ENCODE data around the gene ZBTB46. TPM values are rescaled to one million over a fixed set of nuclear protein-coding genes. Genes with fewer than 3 reads are reported as not detected.
"Not testable (repeated sequence)": the region's sequence is repeated elsewhere in the genome, so short reads cannot be mapped to it uniquely, and the experiment has no call there.

Gene ZBTB46
- total and polyA plus RNA-seq, 5 experiments from 2014 or later: 0.06 to 0.08 (median 0.06) TPM; not detected in 2

- Mint-ChIP-seq H3K36me3 (peaks cover 0 to 2% (median under 1%) of the 10 kb centered on the region in 3 donors), H3K4me3 (no peak overlapping the region), H3K9me3 (no peaks in the 10 kb centered on the region), H3K27ac (no peak overlapping the region), H3K27me3 (peaks cover under 1 to 13% (median 8%) of the 10 kb centered on the region in 5 donors), H3K4me1 (peaks cover 14 to 40% (median 37%) of the 10 kb centered on the region in 4 donors)
- DNase-seq: no peak
- POLR2A ChIA-PET: interaction anchor here (1.3 kb wide), 1 partner anchor 9 kb away, joined by 10 read pairs; the partner anchor contains the start of gene TPD52L2
- no peak for ATAC-seq
Observed at GRCh38 chr20:63855363-63856097, 24.5 kb upstream of the ZBTB46 start.

DNA sequence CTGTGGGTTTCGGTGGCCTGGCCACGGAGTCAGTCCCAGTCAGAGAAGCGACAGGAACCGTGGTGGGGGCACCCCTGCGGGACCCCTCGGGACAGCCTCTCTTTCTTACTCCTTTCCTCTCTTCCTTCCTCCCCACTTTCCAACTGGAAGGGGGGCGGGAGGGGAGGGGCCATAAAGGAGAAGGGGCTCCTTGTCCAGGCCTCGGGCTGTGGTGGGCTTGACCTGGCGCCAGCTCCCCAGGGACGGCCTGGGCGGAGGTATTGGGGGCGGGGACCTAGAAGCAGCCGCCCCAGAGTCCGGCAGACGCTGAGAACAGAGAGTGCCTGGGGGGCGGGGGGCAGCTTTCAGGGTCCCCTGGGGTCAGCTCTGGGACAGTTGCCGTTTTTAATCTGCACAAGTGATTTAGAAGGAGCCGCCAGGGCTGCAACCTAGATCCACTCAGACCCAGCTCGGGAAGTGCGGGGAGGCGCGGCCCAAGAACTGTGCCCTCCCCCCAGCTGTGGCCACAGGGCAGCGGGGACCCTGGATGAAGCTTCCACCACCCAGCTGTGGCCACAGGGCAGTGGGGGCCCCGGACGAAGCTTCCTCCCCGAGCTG is 23.8 kb upstream of the ZBTB46 start:
- no peak for ATAC-seq
- POLR2A ChIA-PET: interaction anchor here (1.3 kb wide), 1 partner anchor 10 kb away, joined by 10 read pairs; the partner anchor contains the start of gene TPD52L2
- Mint-ChIP-seq H3K27ac (no peak overlapping the region), H3K27me3 (peaks cover 1 to 14% (median 8%) of the 10 kb centered on the region in 5 donors), H3K9me3 (no peaks in the 10 kb centered on the region), H3K36me3 (no peaks in the 10 kb centered on the region), H3K4me1 (peaks cover 14 to 41% (median 38%) of the 10 kb centered on the region in 4 donors), H3K4me3 (peak overlapping the region in 2 of 10 donors; percentile 31 to 45)
- no peak for DNase-seq

DNA sequence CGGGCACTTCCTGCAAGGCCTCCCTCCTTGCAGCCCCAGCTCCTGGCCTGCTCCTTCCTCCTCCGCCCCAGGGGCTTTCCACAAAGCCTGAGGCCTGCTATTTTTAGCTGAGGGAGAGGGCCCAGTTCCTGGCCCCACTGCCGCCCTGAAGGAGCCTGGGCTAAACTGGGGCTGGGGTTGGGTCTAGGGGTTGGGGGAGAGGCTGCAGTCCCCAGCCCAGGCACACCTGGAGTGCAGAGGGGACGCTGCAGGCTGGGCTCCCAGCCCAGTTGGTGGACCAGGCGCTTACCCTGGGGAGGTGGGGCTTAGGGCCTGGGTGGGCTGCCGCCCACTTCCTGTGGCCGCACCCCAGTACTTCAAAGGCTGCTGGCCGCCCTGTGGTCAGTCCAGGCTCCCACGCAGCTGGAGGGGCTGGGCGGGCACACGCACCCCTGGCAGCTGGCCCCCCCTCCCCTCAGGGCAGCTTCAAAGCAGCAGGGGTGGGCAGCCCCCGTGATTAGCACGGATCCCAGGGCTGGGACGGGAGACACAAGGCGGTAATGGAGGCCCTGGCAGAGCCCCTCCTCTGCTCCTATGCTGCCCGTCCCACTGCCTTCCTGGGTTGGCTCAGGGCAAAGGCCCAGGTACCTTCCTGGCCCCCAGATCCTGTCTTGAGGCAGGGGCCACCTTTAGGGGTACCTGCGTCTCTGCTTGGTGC is 23.2 kb upstream of the ZBTB46 start:
- Mint-ChIP-seq H3K27ac (no peak overlapping the region), H3K9me3 (no peaks in the 10 kb centered on the region), H3K36me3 (no peaks in the 10 kb centered on the region), H3K4me1 (peaks cover 14 to 35% (median 33%) of the 10 kb centered on the region in 4 donors), H3K27me3 (peaks cover 1 to 16% (median 8%) of the 10 kb centered on the region in 5 donors), H3K4me3 (peak overlapping the region in 2 of 10 donors; percentile 31 to 45)
- DNase-seq: peak in 1 of 10 donors; percentile 53
- peak; percentile 34 to 44 for ATAC-seq
- POLR2A ChIA-PET: interaction anchor here (0.6 kb wide), 1 partner anchor 115 kb away, joined by 3 read pairs; no protein-coding TSS in a partner anchor

- H3K4me1 Mint-ChIP-seq: peaks cover 9 to 30% (median 28%) of the 10 kb centered on the region in 4 donors
- H3K27ac Mint-ChIP-seq, ATAC-seq, H3K9me3 Mint-ChIP-seq, DNase-seq, H3K4me3 Mint-ChIP-seq, H3K36me3 Mint-ChIP-seq: not testable (repeated sequence)
- H3K27me3 Mint-ChIP-seq: peaks cover 1 to 19% (median 9%) of the 10 kb centered on the region in 5 donors
- POLR2A ChIA-PET: interaction anchor here (0.6 kb wide), 1 partner anchor 115 kb away, joined by 3 read pairs; no protein-coding TSS in a partner anchor
Observed at GRCh38 chr20:63853733-63854068, 22.6 kb upstream of the ZBTB46 start.

GRCh38 chr20:63851548-63851943 is 20.5 kb upstream of the ZBTB46 start:
- POLR2A ChIA-PET, H3K27ac Mint-ChIP-seq, H3K4me1 Mint-ChIP-seq, ATAC-seq, H3K4me3 Mint-ChIP-seq, H3K36me3 Mint-ChIP-seq, H3K9me3 Mint-ChIP-seq: not testable (repeated sequence)
- DNase-seq: peak in 1 of 10 donors; percentile 40
- peaks cover 1 to 19% (median 11%) of the 10 kb centered on the region in 5 donors for H3K27me3 Mint-ChIP-seq

DNA sequence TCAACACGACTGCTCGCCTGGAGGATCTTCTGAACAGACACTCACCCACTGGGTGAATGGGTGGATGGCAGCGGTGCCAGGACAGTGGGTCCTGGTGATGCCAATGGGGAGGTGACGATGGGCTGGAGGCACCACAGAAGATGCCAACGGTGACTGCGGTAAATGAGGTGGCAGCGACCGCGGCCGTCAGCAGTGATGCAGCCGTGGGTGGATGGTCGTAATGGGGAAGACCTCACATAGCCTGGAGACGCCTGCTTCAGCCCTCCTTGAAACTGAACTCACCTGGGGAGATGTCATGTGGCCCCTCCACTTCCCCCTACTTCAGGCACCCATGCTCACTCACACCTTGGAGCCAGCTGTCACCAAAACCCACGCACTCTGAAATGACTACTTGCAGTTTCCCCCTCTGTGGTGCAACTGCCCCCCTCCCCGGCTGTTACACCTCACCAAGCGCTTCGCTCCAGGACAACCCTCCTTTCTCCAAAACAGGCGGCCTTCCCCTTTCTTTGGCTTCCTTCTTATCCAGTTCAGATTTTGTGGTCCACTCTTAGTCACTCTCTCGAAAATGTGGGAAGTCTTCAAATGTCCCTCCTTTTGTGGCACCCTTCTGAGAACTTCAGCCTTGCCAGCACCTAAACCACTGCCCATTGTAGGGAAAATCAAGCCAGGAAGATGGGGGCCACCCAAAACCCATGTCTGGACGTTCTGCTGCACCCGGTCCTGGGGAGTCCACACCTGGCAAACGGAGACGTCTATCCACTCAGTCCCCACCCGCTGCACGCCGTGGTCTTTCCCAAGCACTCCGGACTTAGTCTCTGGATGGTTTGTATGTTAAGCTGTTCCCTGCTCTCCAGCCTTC is 19.9 kb upstream of the ZBTB46 start:
- H3K36me3 Mint-ChIP-seq: no peaks in the 10 kb centered on the region
- ATAC-seq (peak in 1 of 2 donors; percentile 22), DNase-seq (peak in 1 of 10 donors; percentile 34)
- H3K9me3 Mint-ChIP-seq: no peaks in the 10 kb centered on the region
- POLR2A ChIA-PET: no interaction called here
- peaks cover 1 to 22% (median 12%) of the 10 kb centered on the region in 5 donors for H3K27me3 Mint-ChIP-seq
- peaks cover 3 to 12% (median 11%) of the 10 kb centered on the region in 4 donors for H3K4me1 Mint-ChIP-seq
- peak overlapping the region in 2 of 10 donors; percentile 14 to 38 for H3K4me3 Mint-ChIP-seq
- H3K27ac Mint-ChIP-seq: peak overlapping the region in 2 of 10 donors; percentile 25 to 33

DNA sequence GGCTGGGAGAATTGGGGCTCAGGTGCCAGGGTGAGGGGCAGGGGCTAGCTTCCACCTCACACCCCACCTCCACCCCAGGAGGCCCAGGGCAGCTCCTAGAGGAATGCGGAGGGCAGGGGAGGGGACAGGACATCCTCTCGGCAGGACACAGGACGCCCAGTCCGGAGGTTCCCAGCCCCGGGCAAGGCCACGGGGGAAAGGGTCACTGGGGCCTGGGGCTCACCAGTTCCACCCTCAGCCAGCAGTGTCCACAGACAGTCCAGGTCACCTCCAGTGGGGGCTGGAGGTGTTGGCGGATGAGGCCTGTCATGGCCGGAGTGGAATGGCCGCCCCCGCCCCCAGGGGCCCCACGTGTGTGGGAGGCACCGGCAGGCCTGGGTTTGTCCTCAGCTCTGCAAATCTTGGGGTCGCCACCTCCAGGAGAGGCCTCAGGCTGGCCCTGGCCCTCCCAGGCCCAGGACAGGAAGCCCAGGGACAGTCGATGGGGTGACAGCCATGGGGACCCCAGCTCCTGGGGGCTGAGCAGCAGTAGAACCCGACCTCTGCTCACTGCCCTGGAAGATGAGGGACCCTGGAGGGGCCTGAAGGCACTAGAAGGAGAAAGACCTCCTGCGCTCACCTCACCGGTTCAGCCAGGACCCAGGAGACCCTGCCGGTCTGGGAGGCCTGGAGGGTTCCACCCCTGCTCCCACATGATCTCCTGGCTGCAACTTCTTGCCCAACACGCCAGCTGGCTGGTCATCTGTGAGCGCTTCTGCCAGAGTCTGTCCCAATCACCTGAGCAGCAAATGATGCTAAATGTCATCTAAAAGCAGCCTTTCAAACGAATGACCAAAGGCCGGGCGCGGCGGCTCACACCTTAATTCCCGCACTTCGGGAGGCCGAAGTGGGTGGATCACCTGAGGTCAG is 17.2 kb upstream of the ZBTB46 start:
- POLR2A ChIA-PET: interaction anchor here (0.7 to 1.8 kb wide), 2 partner anchors 16 to 175 kb away, joined by 3 to 4 read pairs; no protein-coding TSS in a partner anchor
- peaks cover 5 to 49% (median 22%) of the 10 kb centered on the region in 5 donors for H3K27me3 Mint-ChIP-seq
- ATAC-seq (no peak), DNase-seq (peak in 1 of 10 donors; percentile 55)
- no peak overlapping the region for H3K27ac Mint-ChIP-seq
- no peaks in the 10 kb centered on the region for H3K36me3 Mint-ChIP-seq
- no peaks in the 10 kb centered on the region for H3K9me3 Mint-ChIP-seq
- peaks cover 6 to 25% (median 20%) of the 10 kb centered on the region in 4 donors for H3K4me1 Mint-ChIP-seq
- no peak overlapping the region for H3K4me3 Mint-ChIP-seq

GRCh38 chr20:63847237-63848002 is 16.4 kb upstream of the ZBTB46 start:
- H3K9me3 Mint-ChIP-seq: no peaks in the 10 kb centered on the region
- DNase-seq (peak in 1 of 10 donors; percentile 59), ATAC-seq (peak in 1 of 2 donors; percentile 55)
- no peak overlapping the region for H3K27ac Mint-ChIP-seq
- no peak overlapping the region for H3K4me3 Mint-ChIP-seq
- peaks cover 7 to 57% (median 26%) of the 10 kb centered on the region in 5 donors for H3K27me3 Mint-ChIP-seq
- POLR2A ChIA-PET: interaction anchor here (1.8 kb wide), 1 partner anchor 17 kb away, joined by 4 read pairs; no protein-coding TSS in a partner anchor
- H3K36me3 Mint-ChIP-seq: no peaks in the 10 kb centered on the region
- peaks cover 6 to 27% (median 23%) of the 10 kb centered on the region in 4 donors for H3K4me1 Mint-ChIP-seq

GRCh38 chr20:63846888-63847236 is 15.8 kb upstream of the ZBTB46 start:
- POLR2A ChIA-PET: no interaction called here
- H3K9me3 Mint-ChIP-seq: no peaks in the 10 kb centered on the region
- H3K4me1 Mint-ChIP-seq: peaks cover 7 to 32% (median 27%) of the 10 kb centered on the region in 4 donors

DNA sequence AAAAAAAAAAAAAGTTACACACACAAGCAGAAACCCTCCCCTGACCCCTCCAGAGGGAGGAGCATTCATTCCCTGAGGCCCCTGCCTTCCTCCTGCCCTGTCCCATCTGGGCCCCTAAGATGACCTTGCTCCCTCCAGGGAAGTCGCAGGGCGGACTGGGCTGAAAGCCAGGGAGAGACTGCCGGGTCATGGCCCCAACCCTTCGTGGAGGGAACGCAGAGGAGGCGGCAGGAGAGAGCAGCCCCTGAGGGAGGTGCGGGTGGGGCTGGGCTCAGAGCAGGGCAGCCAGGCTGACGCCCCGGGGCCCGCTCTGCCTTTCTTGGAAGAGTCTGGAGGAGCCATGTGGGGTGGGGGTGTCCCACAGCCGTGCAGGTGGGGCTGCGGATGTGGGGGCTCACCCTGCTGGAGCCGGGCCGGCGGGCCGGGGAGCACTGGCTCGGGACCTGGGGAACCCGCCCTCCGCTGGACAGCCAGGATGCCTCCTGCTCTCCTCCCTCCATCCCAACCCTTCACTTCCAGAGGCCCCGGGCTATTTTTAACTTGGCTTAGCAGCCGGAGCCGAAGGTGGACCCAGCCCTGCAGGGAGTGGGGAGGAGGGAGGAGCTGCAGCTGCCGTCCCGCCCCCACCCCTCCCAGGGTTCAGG is 15.2 kb upstream of the ZBTB46 start:
- DNase-seq: peak in 1 of 10 donors; percentile 48
- Mint-ChIP-seq H3K4me1 (peaks cover 7 to 33% (median 27%) of the 10 kb centered on the region in 4 donors), H3K36me3 (no peaks in the 10 kb centered on the region), H3K9me3 (no peaks in the 10 kb centered on the region), H3K27ac (no peak overlapping the region), H3K27me3 (peaks cover 10 to 61% (median 25%) of the 10 kb centered on the region in 5 donors), H3K4me3 (peak overlapping the region in 7 of 10 donors; percentile 20 to 72 (median 36))
- POLR2A ChIA-PET: interaction anchor here (0.7 kb wide), 1 partner anchor 27 kb away, joined by 3 read pairs; no protein-coding TSS in a partner anchor
- ATAC-seq: peak; percentile 33 to 57

More at GRCh38 chr20:63846888-63847236, 15.8 kb upstream of the ZBTB46 start:
- no peak for DNase-seq
- Mint-ChIP-seq H3K36me3 (no peaks in the 10 kb centered on the region), H3K27ac (no peak overlapping the region), H3K4me3 (no peak overlapping the region), H3K27me3 (peaks cover 10 to 60% (median 26%) of the 10 kb centered on the region in 5 donors)
- ATAC-seq: no peak

Measured in naive thymus-derived CD8-positive, alpha-beta T cell (primary cell).